GM19452 (cell line): ENCODE results near the gene ADH7.
"Not testable (repeated sequence)": the region's sequence is repeated elsewhere in the genome, so short reads cannot be mapped to it uniquely, and the experiment has no call there.

Experiments
- ATAC-seq: cut with Tn5 transposase; IDR thresholded peaks from one replicate; pipeline ENCODE4 v1.9.1; 2021; ENCODE audit not compliant: unreplicated experiment

The ADH7 gene

GRCh38 chr4:99382745-99383360 lies 52.3 kb downstream of the ADH7 start:
- no peak for ATAC-seq

- no peak for ATAC-seq
These were observed 53.5 kb downstream of the ADH7 start for GRCh38 chr4:99381588-99382175.

GRCh38 chr4:99379571-99379970 lies 55.6 kb downstream of the ADH7 start:
- ATAC-seq, result no peak

- ATAC-seq, result no peak
These were observed 56.3 kb downstream of the ADH7 start for GRCh38 chr4:99378876-99379275.

GRCh38 chr4:99377341-99377740 lies 57.8 kb downstream of the ADH7 start:
- ATAC-seq, result not testable (repeated sequence)

GRCh38 chr4:99372464-99372863 lies 62.7 kb downstream of the ADH7 start:
- not testable (repeated sequence) for ATAC-seq

DNA sequence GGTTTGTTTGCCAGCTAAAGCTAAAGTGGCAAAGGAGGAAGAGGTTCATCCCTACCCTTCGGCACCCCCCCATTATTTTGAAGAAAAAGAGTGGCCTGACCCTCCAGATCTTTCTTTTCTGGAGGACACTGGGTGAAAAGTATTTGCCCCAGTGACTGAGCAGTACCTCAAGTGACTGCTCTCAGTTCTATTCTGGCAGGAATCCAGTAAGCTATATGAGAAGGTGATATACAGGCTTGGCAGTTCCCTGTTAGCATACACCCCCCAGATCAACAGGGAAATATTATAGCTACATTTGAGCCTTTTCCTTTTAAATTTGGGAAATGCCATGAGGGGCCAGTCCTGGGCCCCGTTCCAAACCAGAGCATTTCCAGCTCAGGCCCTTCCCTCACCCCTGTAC lies 67.3 kb downstream of the ADH7 start:
- ATAC-seq, result not testable (repeated sequence)

DNA sequence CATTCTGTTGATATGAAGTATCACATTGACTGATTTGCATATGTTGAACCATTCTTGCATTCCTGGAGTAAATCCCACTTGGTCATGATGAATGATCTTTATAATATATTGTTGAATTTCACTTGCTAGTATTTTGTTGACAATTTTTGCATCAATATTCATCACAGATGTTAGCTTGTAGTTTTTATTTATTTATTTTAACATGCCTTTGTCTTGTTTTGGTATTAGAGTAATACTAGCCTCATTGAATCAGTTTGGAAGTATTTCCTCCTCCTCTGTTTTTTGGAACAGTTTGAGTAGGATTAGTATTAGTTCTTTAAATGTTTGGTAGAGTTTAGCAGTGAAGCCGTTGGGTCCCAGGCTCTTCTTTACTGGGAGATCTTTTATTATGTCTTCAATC lies 68.7 kb downstream of the ADH7 start:
- ATAC-seq, result no peak

- ATAC-seq, result no peak
These were observed 72.4 kb downstream of the ADH7 start for GRCh38 chr4:99362768-99363167.
